Melanocyte of skin (primary cell): ENCODE data around the gene LPIN2. TPM values are rescaled to one million over a fixed set of nuclear protein-coding genes. Genes with fewer than 3 reads are reported as not detected.

Experiments used
- small RNA-seq, 2 donors: library from RNA; depleted of rRNA; stranded (forward); fragments of <200 nt; gene quantifications; one replicate each; pipeline ENCODE3, GENCODE V24; 2012
- total RNA-seq, 2 donors: library from RNA; depleted of rRNA; stranded (reverse); fragments of >200 nt; gene quantifications; 2 replicates each; pipeline ENCODE4 v1.2.3, GENCODE V29; 2012

The LPIN2 gene, protein sequence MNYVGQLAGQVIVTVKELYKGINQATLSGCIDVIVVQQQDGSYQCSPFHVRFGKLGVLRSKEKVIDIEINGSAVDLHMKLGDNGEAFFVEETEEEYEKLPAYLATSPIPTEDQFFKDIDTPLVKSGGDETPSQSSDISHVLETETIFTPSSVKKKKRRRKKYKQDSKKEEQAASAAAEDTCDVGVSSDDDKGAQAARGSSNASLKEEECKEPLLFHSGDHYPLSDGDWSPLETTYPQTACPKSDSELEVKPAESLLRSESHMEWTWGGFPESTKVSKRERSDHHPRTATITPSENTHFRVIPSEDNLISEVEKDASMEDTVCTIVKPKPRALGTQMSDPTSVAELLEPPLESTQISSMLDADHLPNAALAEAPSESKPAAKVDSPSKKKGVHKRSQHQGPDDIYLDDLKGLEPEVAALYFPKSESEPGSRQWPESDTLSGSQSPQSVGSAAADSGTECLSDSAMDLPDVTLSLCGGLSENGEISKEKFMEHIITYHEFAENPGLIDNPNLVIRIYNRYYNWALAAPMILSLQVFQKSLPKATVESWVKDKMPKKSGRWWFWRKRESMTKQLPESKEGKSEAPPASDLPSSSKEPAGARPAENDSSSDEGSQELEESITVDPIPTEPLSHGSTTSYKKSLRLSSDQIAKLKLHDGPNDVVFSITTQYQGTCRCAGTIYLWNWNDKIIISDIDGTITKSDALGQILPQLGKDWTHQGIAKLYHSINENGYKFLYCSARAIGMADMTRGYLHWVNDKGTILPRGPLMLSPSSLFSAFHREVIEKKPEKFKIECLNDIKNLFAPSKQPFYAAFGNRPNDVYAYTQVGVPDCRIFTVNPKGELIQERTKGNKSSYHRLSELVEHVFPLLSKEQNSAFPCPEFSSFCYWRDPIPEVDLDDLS
- 10 to 100 TPM in 1 of 2 donors, 1 to 10 TPM in 1; 8.0 to 12.4 TPM for total RNA-seq

DNA sequence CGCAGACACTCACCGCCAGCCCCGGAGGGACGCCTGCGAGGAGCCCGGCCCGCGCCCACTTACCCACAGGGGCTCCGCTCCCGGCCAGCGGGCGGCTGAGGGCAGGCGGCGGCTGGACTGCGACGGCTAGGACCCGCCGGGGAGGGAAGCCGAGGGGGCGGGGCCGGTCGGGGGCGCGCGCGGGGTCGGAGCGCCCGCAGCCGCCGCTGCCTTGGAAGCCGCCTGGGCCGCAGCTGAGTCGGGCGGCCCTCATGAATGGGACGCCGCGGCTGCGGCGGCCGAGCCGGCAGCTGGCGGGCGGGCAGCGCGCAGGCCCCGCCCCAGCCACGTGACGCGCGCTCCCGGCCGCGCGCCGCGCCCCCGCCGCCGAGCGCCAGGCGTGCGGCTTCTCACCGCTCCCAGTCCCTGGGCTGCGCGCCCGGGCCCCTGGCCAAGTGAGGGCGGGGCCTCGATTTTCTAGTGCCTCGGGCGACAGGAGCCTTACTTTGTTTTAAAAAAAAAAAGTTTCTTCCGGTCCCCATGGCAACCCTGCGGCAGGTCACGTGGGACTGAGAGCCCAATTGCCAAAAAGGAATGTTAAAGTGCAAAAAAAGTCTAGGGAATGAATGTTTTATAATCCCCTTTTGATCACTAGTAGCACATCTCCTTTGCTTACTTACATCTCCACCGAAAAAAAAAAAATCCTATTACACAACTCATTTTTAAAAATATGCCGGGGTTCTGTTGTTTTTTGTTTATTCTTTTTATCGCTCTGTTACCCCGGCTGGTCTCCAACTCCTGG, at the start of gene LPIN2:
Gene LPIN2, minus strand, starts transcription at position 121 of the 781 bp plus-strand sequence. CDS start 52,304 bp downstream, outside the sequence.

Small RNAs within 50 kb of the gene (small RNA-seq; reads per million reads assigned to genes)
- 0.13 to 0.81 reads per million in 2 donors for gene RF00156

Other genes with a start within 250 kb of the LPIN2 start
- 10 to 100 TPM; 16.2 to 19.3 TPM for gene EMILIN2, start 166.1 kb downstream of the LPIN2 start, total RNA-seq
- gene MYOM1, start 206.8 kb upstream of the LPIN2 start, total RNA-seq: under 1 TPM; under 0.01 to 0.34 TPM
- 100 to 1,000 TPM; 414 to 707 TPM for gene MYL12A, start 234.7 kb upstream of the LPIN2 start, total RNA-seq
- 100 to 1,000 TPM; 237 to 262 TPM for gene MYL12B, start 249.0 kb upstream of the LPIN2 start, total RNA-seq